ENCODE data around the gene WNK2.

The WNK2 gene

GRCh38 chr9:93256878-93257807, 73.2 kb downstream of the WNK2 start:
- no peak for DNase-seq

- DNase-seq = no peak
Observed at GRCh38 chr9:93257808-93258331, 73.9 kb downstream of the WNK2 start.

- no peak for DNase-seq
Observed at GRCh38 chr9:93258419-93258817, 74.5 kb downstream of the WNK2 start.

GRCh38 chr9:93258818-93259489, 75.0 kb downstream of the WNK2 start:
- no peak for DNase-seq

GRCh38 chr9:93259490-93260262, 75.7 kb downstream of the WNK2 start:
- no peak for DNase-seq

- DNase-seq = no peak
Observed at GRCh38 chr9:93260263-93261066, 76.5 kb downstream of the WNK2 start.

GRCh38 chr9:93261281-93261680, 77.3 kb downstream of the WNK2 start:
- no peak for DNase-seq

GRCh38 chr9:93261735-93262523, 78.0 kb downstream of the WNK2 start:
- no peak for DNase-seq

GRCh38 chr9:93262537-93263310, 78.8 kb downstream of the WNK2 start:
- no peak for DNase-seq

GRCh38 chr9:93263334-93264229, 79.6 kb downstream of the WNK2 start:
- no peak for DNase-seq

GRCh38 chr9:93264338-93265125, 80.6 kb downstream of the WNK2 start:
- no peak for DNase-seq

- DNase-seq = no peak
Observed at GRCh38 chr9:93265301-93265971, 81.5 kb downstream of the WNK2 start.

GRCh38 chr9:93265972-93266371, 82.0 kb downstream of the WNK2 start:
- no peak for DNase-seq

- no peak for DNase-seq
Observed at GRCh38 chr9:93266521-93267001, 82.6 kb downstream of the WNK2 start.

- no peak for DNase-seq
Observed at GRCh38 chr9:93267091-93267541, 83.2 kb downstream of the WNK2 start.

GRCh38 chr9:93267681-93268505, 84.0 kb downstream of the WNK2 start:
- no peak for DNase-seq

Measured in hematopoietic multipotent progenitor cell treated with erythropoietin and hydrocortisone succinate and interleukin-3 and kit ligand, for 4 days (in vitro differentiated cells).